Measurements from ENCODE around the gene HIF3A. TPM values are rescaled to one million over a fixed set of nuclear protein-coding genes. Genes with fewer than 3 reads are reported as not detected.
A peak's percentile ranks its signal among the peaks of the same experiment; 100 is the strongest.

HIF3A gene
- total RNA-seq, 2 donors from 2014 or later = 73.1 to 123 TPM

- Histone ChIP-seq H3K27me3 (no peaks in the 10 kb centered on the region), H3K9me3 (no peaks in the 10 kb centered on the region), H3K36me3 (peaks cover 17% of the 10 kb centered on the region), H3K4me3 (no peak overlapping the region), H3K27ac (peak overlapping the region; percentile 80), H3K4me1 (peaks cover 0 to 58% of the 10 kb centered on the region in 2 donors)
- no peak for TF ChIP-seq CTCF (IDR thresholded peaks at IDR 0.05)
- DNase-seq (ENCODE audit: low spot score) = no peak
Observed at GRCh38 chr19:46355234-46356148, 58.6 kb downstream of the HIF3A start.

GRCh38 chr19:46356149-46357055, 59.6 kb downstream of the HIF3A start:
- peaks cover 0 to 49% of the 10 kb centered on the region in 2 donors for H3K4me1 ChIP-seq
- H3K4me3 ChIP-seq = no peak overlapping the region
- DNase-seq (ENCODE audit: low spot score) = no peak
- H3K9me3 ChIP-seq = no peaks in the 10 kb centered on the region
- H3K27me3 ChIP-seq = no peaks in the 10 kb centered on the region
- H3K27ac ChIP-seq = peak overlapping the region; percentile 80
- peaks cover 17% of the 10 kb centered on the region for H3K36me3 ChIP-seq
- TF ChIP-seq CTCF (IDR thresholded peaks at IDR 0.05) = no peak

GRCh38 chr19:46357846-46358583, 61.2 kb downstream of the HIF3A start:
- Histone ChIP-seq H3K9me3 (no peaks in the 10 kb centered on the region), H3K4me3 (no peak overlapping the region), H3K27ac (peak overlapping the region in 1 of 2 donors; percentile 1), H3K36me3 (peaks cover 17% of the 10 kb centered on the region), H3K27me3 (no peaks in the 10 kb centered on the region), H3K4me1 (peaks cover 0 to 33% of the 10 kb centered on the region in 2 donors)
- no peak for DNase-seq (ENCODE audit: low spot score)
- no peak for TF ChIP-seq CTCF (IDR thresholded peaks at IDR 0.05)

- no peak for DNase-seq (ENCODE audit: low spot score)
- Histone ChIP-seq H3K36me3 (peaks cover 5% of the 10 kb centered on the region), H3K9me3 (no peaks in the 10 kb centered on the region), H3K27me3 (no peaks in the 10 kb centered on the region), H3K27ac (no peak overlapping the region), H3K4me1 (peaks cover 0 to 4% of the 10 kb centered on the region in 2 donors), H3K4me3 (no peak overlapping the region)
- TF ChIP-seq CTCF (IDR thresholded peaks at IDR 0.05) = no peak
Observed at GRCh38 chr19:46361915-46362314, 65.1 kb downstream of the HIF3A start.

- H3K9me3 ChIP-seq = no peaks in the 10 kb centered on the region
- H3K36me3 ChIP-seq = peaks cover 5% of the 10 kb centered on the region
- no peak for TF ChIP-seq CTCF (IDR thresholded peaks at IDR 0.05)
- H3K27ac ChIP-seq = no peak overlapping the region
- no peak for DNase-seq (ENCODE audit: low spot score)
- H3K4me1 ChIP-seq = peaks cover 0 to 5% of the 10 kb centered on the region in 2 donors
- no peaks in the 10 kb centered on the region for H3K27me3 ChIP-seq
- H3K4me3 ChIP-seq = no peak overlapping the region
Observed at GRCh38 chr19:46364359-46364758, 67.5 kb downstream of the HIF3A start.

All from right atrium auricular region (tissue), 2 donors.